Ovary (tissue), 9 donors: ENCODE data around the gene TMEFF1. TPM values are rescaled to one million over a fixed set of nuclear protein-coding genes. Genes with fewer than 3 reads are reported as not detected.

Experiments used
- DNase-seq, 5 donors: peaks; one replicate each; pipeline ENCODE4 v3.0.0-alpha.2; 2019 to 2020
- H3K27ac ChIP-seq, 2 donors: fragments of 200-600 bp; one replicate each; pipeline versions ENCODE4 v1.5.1 to v1.8.0; 2019 to 2022
- H3K27me3 ChIP-seq: fragments of 200-600 bp; one replicate; pipeline ENCODE4 v1.8.0; 2022
- H3K36me3 ChIP-seq: fragments of 200-600 bp; sonication (generic); one replicate; pipeline ENCODE4 v1.5.1; 2019
- H3K4me1 ChIP-seq: one replicate; pipeline ENCODE4 v1.8.1; 2013; ENCODE audit warnings: mild to moderate bottlenecking, moderate library complexity; ENCODE audit not compliant: insufficient read depth
- H3K4me3 ChIP-seq: fragments of 200-600 bp; sonication (generic); one replicate; pipeline ENCODE4 v1.5.1; 2017
- H3K9me3 ChIP-seq, 2 donors: fragments of 200-600 bp in 1 of 2; sonication (generic) in 1 of 2; one replicate each; pipeline versions ENCODE4 v1.5.1 to v1.8.1; 2013 to 2019; ENCODE audit warnings: mild to moderate bottlenecking in 1 of 2, moderate library complexity in 1 of 2
- EP300 ChIP-seq: sonication (generic); formaldehyde crosslinking; IDR thresholded peaks from one replicate; pipeline ENCODE4 v1.6.1; 2017; ENCODE audit warnings: antibody characterized with exemption
- POLR2A ChIP-seq: fragments of 450-650 bp; IDR thresholded peaks from one replicate; pipeline ENCODE4 v1.6.1; 2017; ENCODE audit warnings: antibody characterized with exemption, mild to moderate bottlenecking, moderate library complexity
- WGBS, 3 donors: extraction: QIAGEN DNeasy Blood & Tissue Kit in 1 of 3; methylation state at CpG; one replicate each; pipeline versions ENCODE4 v1.1.5 to v1.1.7; 2013 to 2017; 5-methylcytosine and 5-hydroxymethylcytosine counted together
- intact Hi-C, 4 donors: fragments of 100-400 bp; cut with DNase I; formaldehyde crosslinking; loops; one replicate each; pipeline versions ENCODE4 v1.11.0 to v1.15.1; 2022 to 2023
- polyA plus RNA-seq, 2 donors: library from polyadenylated mRNA; stranded (reverse); fragments of 200-250 nt in 1 of 2; fragments of 350-450 nt in 1 of 2; fragmentation: Illumina TruSeq in 1 of 2; extraction: RNeasy Lipid Tissue Mini Kit (QIAGEN cat#74804) in 1 of 2; gene quantifications; one replicate each; pipeline ENCODE4 v1.2.3, GENCODE V29; 2013 to 2014
- total RNA-seq, 7 donors: library from RNA; depleted of rRNA in 2 of 7; stranded (reverse); fragments of >200 nt in 2 of 7; fragmentation: NEBNext Ultra II Directional in 3 of 7; extraction: Animal tissue kit (Norgen Biotek cat#: 25700) in 3 of 7; gene quantifications; one replicate each; pipeline versions ENCODE4 v1.1.0 to v1.2.4, GENCODE V29; 2016 to 2023
- TF ChIP-seq, protein P1 (sequence below), 3 donors: fragments of 450-650 bp in 2 of 3; fragments of 200-600 bp in 1 of 3; IDR thresholded peaks; one replicate each; pipeline versions ENCODE4 v1.5.1 to v1.8.0; 2016 to 2022; ENCODE audit warnings: antibody characterized with exemption in 3 of 3, mild to moderate bottlenecking in 1 of 3
- donor health status: DM: no; HTN: no; CAD: no; lungs with moderate emphysema.
- donor health status: DM: no; HTN: no; CAD: no.
- donor health status: Bipolar disorder and iron deficiency.
- donor health status: DM: yes; HTN: yes; CAD: no.
- donor health status: DM: no; HTN: no; CAD: no.
- donor health status: DM: yes; HTN: yes; CAD: no.

TMEFF1 gene
- total and polyA plus RNA-seq, 9 donors: 0.10 to 1.2 (median 0.76) TPM; not detected in 2

DNA sequence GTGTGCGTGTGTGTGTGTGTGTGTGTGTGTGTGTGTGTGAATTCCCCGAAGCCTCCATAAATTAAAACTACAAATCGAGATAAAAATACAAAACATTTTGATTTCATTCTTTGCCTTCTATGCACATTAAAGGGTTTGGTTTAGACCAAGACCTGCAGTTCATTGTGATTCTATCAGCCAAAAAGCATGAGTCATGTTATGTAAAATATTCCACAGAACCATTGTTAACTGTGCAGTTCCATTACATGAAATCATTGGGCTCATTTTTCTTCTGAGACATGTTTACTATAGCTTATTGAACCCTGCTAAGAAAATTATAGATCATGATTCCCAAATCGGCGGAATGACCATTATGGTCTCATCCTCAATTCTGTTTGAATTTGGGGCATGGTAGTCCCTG lies 116.6 kb downstream of the TMEFF1 start:
- no peaks in the 10 kb centered on the region for H3K9me3 ChIP-seq
- no peaks in the 10 kb centered on the region for H3K4me1 ChIP-seq
- no peak overlapping the region for H3K4me3 ChIP-seq
- H3K27ac ChIP-seq: no peak overlapping the region
- WGBS, 3 donors: 63 to 82% (median 77%) methylated on average over 5 of the region's 5 CpGs
- intact Hi-C loops: no loop called here
- TF ChIP-seq, protein P1, sequence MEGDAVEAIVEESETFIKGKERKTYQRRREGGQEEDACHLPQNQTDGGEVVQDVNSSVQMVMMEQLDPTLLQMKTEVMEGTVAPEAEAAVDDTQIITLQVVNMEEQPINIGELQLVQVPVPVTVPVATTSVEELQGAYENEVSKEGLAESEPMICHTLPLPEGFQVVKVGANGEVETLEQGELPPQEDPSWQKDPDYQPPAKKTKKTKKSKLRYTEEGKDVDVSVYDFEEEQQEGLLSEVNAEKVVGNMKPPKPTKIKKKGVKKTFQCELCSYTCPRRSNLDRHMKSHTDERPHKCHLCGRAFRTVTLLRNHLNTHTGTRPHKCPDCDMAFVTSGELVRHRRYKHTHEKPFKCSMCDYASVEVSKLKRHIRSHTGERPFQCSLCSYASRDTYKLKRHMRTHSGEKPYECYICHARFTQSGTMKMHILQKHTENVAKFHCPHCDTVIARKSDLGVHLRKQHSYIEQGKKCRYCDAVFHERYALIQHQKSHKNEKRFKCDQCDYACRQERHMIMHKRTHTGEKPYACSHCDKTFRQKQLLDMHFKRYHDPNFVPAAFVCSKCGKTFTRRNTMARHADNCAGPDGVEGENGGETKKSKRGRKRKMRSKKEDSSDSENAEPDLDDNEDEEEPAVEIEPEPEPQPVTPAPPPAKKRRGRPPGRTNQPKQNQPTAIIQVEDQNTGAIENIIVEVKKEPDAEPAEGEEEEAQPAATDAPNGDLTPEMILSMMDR (IDR thresholded peaks at IDR 0.05): no peak
- TF ChIP-seq EP300 (no peak), POLR2A (no peak)
- no peaks in the 10 kb centered on the region for H3K36me3 ChIP-seq
- no peak for DNase-seq
- H3K27me3 ChIP-seq: no peaks in the 10 kb centered on the region

DNA sequence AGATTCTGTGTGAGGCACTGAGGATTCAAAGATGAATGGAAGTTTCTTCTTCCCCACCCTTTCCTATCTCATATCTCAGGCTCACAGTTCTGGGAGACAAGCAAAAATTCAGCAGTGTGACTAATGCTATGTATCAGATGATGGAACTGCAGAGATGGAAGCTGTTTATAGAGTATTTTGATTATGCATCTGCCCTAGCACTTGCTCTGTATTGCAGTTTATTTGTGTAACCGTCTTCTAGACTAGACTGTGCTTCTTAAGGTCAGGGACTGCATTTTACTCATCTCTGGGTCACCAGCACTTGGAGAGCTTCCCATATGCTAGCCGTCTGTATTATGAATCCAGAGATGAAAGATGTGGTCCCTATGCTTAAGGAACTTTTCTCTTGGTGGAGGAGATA lies 117.5 kb downstream of the TMEFF1 start:
- H3K4me3 ChIP-seq: no peak overlapping the region
- no peaks in the 10 kb centered on the region for H3K9me3 ChIP-seq
- intact Hi-C loops: loop anchor here in 1 of 4 donors (10.0 kb wide), 1 partner anchor 1406 kb away; no protein-coding TSS in a partner anchor
- TF ChIP-seq, protein P1 (IDR thresholded peaks at IDR 0.05): no peak
- no peak for TF ChIP-seq EP300
- TF ChIP-seq POLR2A: no peak
- WGBS, 3 donors: 11 to 21% (median 11%) methylated on average over 2 of the region's 2 CpGs
- H3K4me1 ChIP-seq: no peaks in the 10 kb centered on the region
- no peak overlapping the region for H3K27ac ChIP-seq
- H3K27me3 ChIP-seq: no peaks in the 10 kb centered on the region
- no peak for DNase-seq
- H3K36me3 ChIP-seq: no peaks in the 10 kb centered on the region

DNA sequence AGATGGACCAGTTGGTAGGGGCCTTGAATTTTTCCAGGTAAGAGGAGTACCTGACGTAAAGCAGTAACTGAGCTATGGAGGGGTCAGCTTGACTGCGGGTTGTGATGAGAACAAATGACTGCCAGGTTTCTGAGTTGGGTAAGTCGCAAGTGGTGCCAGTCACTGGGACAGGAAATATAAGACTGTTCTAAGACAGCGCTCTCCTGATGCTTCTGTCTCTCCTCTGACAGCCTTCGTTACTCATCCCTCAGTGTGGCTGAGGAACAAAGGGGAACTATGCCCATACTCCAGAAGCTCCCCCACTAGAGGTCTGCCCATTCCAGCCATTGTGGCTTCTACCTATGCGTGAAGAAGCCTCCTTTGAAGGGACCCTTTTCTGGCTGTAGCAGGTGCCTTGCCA lies 118.2 kb downstream of the TMEFF1 start:
- Histone ChIP-seq H3K4me1 (no peaks in the 10 kb centered on the region), H3K9me3 (no peaks in the 10 kb centered on the region), H3K27ac (no peak overlapping the region), H3K4me3 (no peak overlapping the region), H3K36me3 (no peaks in the 10 kb centered on the region), H3K27me3 (no peaks in the 10 kb centered on the region)
- intact Hi-C loops: loop anchor here in 1 of 4 donors (10.0 kb wide), 1 partner anchor 1406 kb away; no protein-coding TSS in a partner anchor
- 90 to 93% (median 93%) methylated on average over 6 of the region's 6 CpGs for WGBS, 3 donors
- TF ChIP-seq, protein P1 (IDR thresholded peaks at IDR 0.05): no peak
- TF ChIP-seq EP300 (no peak), POLR2A (no peak)
- DNase-seq: no peak

DNA sequence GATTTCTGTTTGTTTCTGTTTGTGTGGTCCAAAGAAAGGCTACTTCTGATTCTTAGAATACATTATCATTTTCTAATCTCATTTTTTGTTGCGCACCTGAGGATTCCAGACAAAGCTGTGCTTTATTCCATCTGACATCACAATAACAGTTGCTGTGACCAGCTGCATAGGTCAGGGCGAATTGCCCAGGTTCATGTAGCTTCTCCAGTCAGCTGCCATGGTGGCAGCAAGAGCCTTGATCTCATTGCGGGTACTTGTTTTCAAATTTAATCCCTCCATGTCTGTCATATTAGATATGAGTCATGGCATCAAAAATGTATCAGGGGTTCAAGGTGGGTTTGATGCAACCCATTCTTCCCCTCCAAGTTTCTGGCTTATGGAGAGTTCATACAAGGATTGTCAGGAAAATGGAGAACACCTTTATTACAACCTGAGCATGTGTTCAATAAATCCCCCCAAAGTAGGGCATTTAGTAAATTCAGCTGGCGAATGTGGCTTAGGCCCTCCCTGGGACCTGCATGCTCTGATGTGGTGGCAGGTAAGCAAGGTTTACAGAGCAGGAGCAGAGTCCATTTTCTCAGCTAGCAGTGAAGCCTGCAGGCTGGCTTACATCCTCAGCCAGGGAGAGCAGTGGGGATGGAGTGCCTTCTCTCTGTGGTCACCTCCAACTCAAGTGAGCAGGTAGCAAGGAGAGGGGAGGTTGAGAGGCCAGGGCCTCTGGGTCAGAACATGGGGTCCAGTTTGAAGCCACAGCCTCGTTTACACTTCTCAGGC lies 118.9 kb downstream of the TMEFF1 start:
- no peak for TF ChIP-seq EP300
- no peak for TF ChIP-seq POLR2A
- Histone ChIP-seq H3K4me3 (no peak overlapping the region), H3K27me3 (no peaks in the 10 kb centered on the region), H3K4me1 (no peaks in the 10 kb centered on the region), H3K36me3 (no peaks in the 10 kb centered on the region), H3K9me3 (no peaks in the 10 kb centered on the region), H3K27ac (no peak overlapping the region)
- 79 to 84% (median 80%) methylated on average over 5 of the region's 5 CpGs for WGBS, 3 donors
- no peak for DNase-seq
- intact Hi-C loops: loop anchor here in 1 of 4 donors (10.0 kb wide), 1 partner anchor 1407 kb away; no protein-coding TSS in a partner anchor
